Tibial nerve (tissue), 4 donors: ENCODE measurements around the gene NTSR1. TPM values are rescaled to one million over a fixed set of nuclear protein-coding genes. Genes with fewer than 3 reads are reported as not detected.

ENCODE experiments used
- DNase-seq, 2 donors: peaks; one replicate each; pipeline ENCODE4 v3.0.0-alpha.2; 2019; ENCODE audit warnings: low spot score in 2 of 2
- H3K27ac ChIP-seq, 4 donors: fragments of 200-600 bp; sonication (generic) in 3 of 4; one replicate each; pipeline ENCODE4 v1.5.1; 2017 to 2019; ENCODE audit warnings: mild to moderate bottlenecking in 1 of 4
- H3K27me3 ChIP-seq, 2 donors: fragments of 200-600 bp; sonication (generic) in 1 of 2; one replicate each; pipeline versions ENCODE4 v1.5.1 to v1.6.0; 2017 to 2019
- H3K36me3 ChIP-seq, 3 donors: fragments of 200-600 bp; sonication (generic); one replicate each; pipeline ENCODE4 v1.5.1; 2018 to 2019
- H3K4me1 ChIP-seq, 4 donors: fragments of 200-600 bp; sonication (generic) in 3 of 4; one replicate each; pipeline ENCODE4 v1.5.1; 2017 to 2019
- H3K4me3 ChIP-seq, 4 donors: fragments of 200-600 bp; sonication (generic) in 3 of 4; one replicate each; pipeline ENCODE4 v1.5.1; 2017 to 2019; ENCODE audit warnings: mild to moderate bottlenecking in 1 of 4, moderate library complexity in 1 of 4
- H3K9me3 ChIP-seq, 4 donors: fragments of 200-600 bp; sonication (generic) in 3 of 4; one replicate each; pipeline ENCODE4 v1.5.1; 2017 to 2019
- EP300 ChIP-seq, 2 donors: sonication (generic); formaldehyde crosslinking; IDR thresholded peaks; one replicate each; pipeline ENCODE4 v1.6.1; 2017; ENCODE audit warnings: antibody characterized with exemption in 2 of 2, mild to moderate bottlenecking in 1 of 2
- POLR2A ChIP-seq, 2 donors: fragments of 450-650 bp; IDR thresholded peaks; one replicate each; pipeline ENCODE4 v1.6.1; 2017; ENCODE audit warnings: antibody characterized with exemption in 2 of 2, mild to moderate bottlenecking in 2 of 2, moderate library complexity in 2 of 2
- WGBS, 2 donors: methylation state at CpG; one replicate each; pipeline ENCODE4 v1.1.5; 2018; 5-methylcytosine and 5-hydroxymethylcytosine counted together
- total RNA-seq, 4 donors: library from RNA; depleted of rRNA; stranded (reverse); fragments of >200 nt; gene quantifications; one replicate each; pipeline ENCODE4 v1.1.0, GENCODE V29; 2016
- TF ChIP-seq, protein P1 (sequence below), 5 experiments: fragments of 200-600 bp in 3 of 5; fragments of 450-650 bp in 2 of 5; sonication (generic) in 3 of 5; IDR thresholded peaks; one replicate each; pipeline ENCODE4 v1.5.1; 2016 to 2019; ENCODE audit warnings: antibody characterized with exemption in 5 of 5, mild to moderate bottlenecking in 3 of 5, moderate library complexity in 2 of 5

NTSR1 gene
- total RNA-seq, 4 donors from 2014 or later, result 0.30 TPM; not detected in 3

DNA sequence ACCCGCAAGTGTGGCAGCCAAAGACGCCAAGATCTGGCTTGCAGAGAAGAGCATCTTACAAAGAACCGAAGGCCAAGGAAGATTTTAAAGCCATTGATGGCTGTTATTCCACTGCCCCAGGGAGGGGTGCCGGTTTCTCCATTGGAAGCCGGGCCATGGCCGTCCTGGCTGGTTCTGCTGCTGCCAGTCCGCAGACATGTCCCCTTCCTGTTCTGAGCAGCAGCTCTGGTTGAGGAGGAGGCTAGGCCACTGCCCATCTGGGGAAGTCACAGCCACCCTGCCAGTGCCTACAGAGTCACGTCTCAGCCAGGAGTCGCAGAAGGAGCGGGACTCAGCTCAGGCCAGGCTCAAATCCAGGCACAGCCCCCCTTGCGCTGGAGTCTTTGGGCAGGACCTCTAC lies 45.0 kb downstream of the NTSR1 start:
- WGBS, 2 donors, result 92 to 100% methylated on average over 4 to 11 of the region's 11 CpGs
- no peaks in the 10 kb centered on the region for H3K36me3 ChIP-seq
- peaks cover 0 to 20% of the 10 kb centered on the region in 2 donors for H3K27me3 ChIP-seq
- H3K4me3 ChIP-seq, result no peak overlapping the region
- no peak for DNase-seq
- no peak overlapping the region for H3K27ac ChIP-seq
- peaks cover 0 to 13% (median 0%) of the 10 kb centered on the region in 4 donors for H3K9me3 ChIP-seq
- TF ChIP-seq EP300 (IDR thresholded peaks at IDR 0.05) (no peak), POLR2A (IDR thresholded peaks at IDR 0.05) (no peak)
- TF ChIP-seq, protein P1, sequence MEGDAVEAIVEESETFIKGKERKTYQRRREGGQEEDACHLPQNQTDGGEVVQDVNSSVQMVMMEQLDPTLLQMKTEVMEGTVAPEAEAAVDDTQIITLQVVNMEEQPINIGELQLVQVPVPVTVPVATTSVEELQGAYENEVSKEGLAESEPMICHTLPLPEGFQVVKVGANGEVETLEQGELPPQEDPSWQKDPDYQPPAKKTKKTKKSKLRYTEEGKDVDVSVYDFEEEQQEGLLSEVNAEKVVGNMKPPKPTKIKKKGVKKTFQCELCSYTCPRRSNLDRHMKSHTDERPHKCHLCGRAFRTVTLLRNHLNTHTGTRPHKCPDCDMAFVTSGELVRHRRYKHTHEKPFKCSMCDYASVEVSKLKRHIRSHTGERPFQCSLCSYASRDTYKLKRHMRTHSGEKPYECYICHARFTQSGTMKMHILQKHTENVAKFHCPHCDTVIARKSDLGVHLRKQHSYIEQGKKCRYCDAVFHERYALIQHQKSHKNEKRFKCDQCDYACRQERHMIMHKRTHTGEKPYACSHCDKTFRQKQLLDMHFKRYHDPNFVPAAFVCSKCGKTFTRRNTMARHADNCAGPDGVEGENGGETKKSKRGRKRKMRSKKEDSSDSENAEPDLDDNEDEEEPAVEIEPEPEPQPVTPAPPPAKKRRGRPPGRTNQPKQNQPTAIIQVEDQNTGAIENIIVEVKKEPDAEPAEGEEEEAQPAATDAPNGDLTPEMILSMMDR (IDR thresholded peaks at IDR 0.05), result no peak
- no peaks in the 10 kb centered on the region for H3K4me1 ChIP-seq

DNA sequence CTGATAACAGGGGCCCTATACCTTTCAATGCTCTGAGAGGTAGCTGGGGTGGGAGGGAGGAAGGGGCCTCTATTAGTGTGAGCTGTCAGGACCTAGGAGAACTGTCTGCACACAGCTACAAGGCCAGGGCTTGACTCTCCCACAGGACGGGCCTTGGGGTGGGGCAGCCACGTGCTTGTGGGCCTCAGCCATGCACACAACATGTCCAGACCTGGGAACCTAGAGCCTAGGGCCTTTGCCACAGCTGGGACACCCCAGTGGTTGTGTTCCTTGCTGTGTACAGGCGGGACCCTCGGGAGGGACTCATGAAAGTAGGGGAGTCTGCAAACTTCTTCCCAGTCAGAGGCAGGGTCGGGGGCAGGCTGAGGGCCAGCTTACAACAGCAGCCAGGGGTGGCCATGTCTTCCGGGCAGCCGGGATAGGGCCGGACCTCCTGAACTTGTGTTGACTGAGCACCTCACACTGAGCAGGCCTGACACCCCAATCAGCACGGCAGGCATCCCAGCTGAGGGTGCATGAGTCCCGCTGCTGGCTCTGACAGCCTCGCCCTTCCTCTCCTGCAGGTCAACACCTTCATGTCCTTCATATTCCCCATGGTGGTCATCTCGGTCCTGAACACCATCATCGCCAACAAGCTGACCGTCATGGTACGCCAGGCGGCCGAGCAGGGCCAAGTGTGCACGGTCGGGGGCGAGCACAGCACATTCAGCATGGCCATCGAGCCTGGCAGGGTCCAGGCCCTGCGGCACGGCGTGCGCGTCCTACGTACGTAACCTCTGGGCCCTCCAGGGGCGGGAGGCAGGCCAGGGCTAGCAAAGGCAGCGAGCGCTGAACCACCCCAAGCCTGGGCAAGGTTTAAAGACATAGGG lies 45.7 kb downstream of the NTSR1 start:
- TF ChIP-seq, protein P1 (IDR thresholded peaks at IDR 0.05), result no peak
- TF ChIP-seq EP300 (IDR thresholded peaks at IDR 0.05) (no peak), POLR2A (IDR thresholded peaks at IDR 0.05) (no peak)
- Histone ChIP-seq H3K4me1 (no peaks in the 10 kb centered on the region), H3K4me3 (no peak overlapping the region), H3K27me3 (peaks cover 0 to 27% of the 10 kb centered on the region in 2 donors), H3K27ac (no peak overlapping the region), H3K9me3 (peaks cover 0 to 12% (median 0%) of the 10 kb centered on the region in 4 donors), H3K36me3 (no peaks in the 10 kb centered on the region)
- WGBS, 2 donors, result 87 to 95% methylated on average over 25 to 29 of the region's 31 CpGs
- DNase-seq, result no peak

GRCh38 chr20:62754991-62755356 lies 46.3 kb downstream of the NTSR1 start:
- H3K27me3 ChIP-seq, result peaks cover 0 to 31% of the 10 kb centered on the region in 2 donors
- H3K27ac ChIP-seq, result no peak overlapping the region
- H3K36me3 ChIP-seq, result no peaks in the 10 kb centered on the region
- no peak for DNase-seq
- peaks cover 0 to 12% (median 0%) of the 10 kb centered on the region in 4 donors for H3K9me3 ChIP-seq
- no peak overlapping the region for H3K4me3 ChIP-seq
- WGBS, 2 donors, result 100% methylated on average over 1 of the region's 1 CpG
- TF ChIP-seq POLR2A (IDR thresholded peaks at IDR 0.05) (no peak), EP300 (IDR thresholded peaks at IDR 0.05) (no peak)
- TF ChIP-seq, protein P1 (IDR thresholded peaks at IDR 0.05), result no peak
- H3K4me1 ChIP-seq, result no peaks in the 10 kb centered on the region

GRCh38 chr20:62755817-62756724 lies 47.4 kb downstream of the NTSR1 start:
- Histone ChIP-seq H3K27ac (no peak overlapping the region), H3K9me3 (peaks cover 0 to 12% (median 0%) of the 10 kb centered on the region in 4 donors), H3K36me3 (no peaks in the 10 kb centered on the region), H3K4me1 (peaks cover 0 to 4% (median 0%) of the 10 kb centered on the region in 4 donors), H3K4me3 (no peak overlapping the region), H3K27me3 (peaks cover 0 to 40% of the 10 kb centered on the region in 2 donors)
- no peak for TF ChIP-seq POLR2A (IDR thresholded peaks at IDR 0.05)
- TF ChIP-seq, protein P1 (IDR thresholded peaks at IDR 0.05), result no peak
- TF ChIP-seq EP300 (IDR thresholded peaks at IDR 0.05), result no peak
- WGBS, 2 donors, result 53 to 54% methylated on average over 10 of the region's 10 CpGs
- no peak for DNase-seq
